ENCODE data around the gene MEOX1.

Gene MEOX1

GRCh38 chr17:43625606-43626005 is 36.1 kb downstream of the MEOX1 start:
- TF ChIP-seq FOXP2 (optimal IDR thresholded peaks at IDR 0.05; ENCODE audit: borderline replicate concordance, extremely low read depth, extremely low read length, insufficient read depth) = no peak
- TF ChIP-seq TAF1 (IDR thresholded peaks at IDR 0.05; ENCODE audit: borderline replicate concordance, insufficient read depth, low read length) = no peak
- no peak for TF ChIP-seq REST (IDR thresholded peaks at IDR 0.05; ENCODE audit: insufficient read depth in 1 of 2, low read depth in 2 of 2, low read length in 2 of 2)
- TF ChIP-seq POLR2AphosphoS5 (IDR thresholded peaks at IDR 0.05; ENCODE audit: low read depth, low read length) = no peak
- no peak for TF ChIP-seq SIN3A (IDR thresholded peaks at IDR 0.05; ENCODE audit: borderline replicate concordance, insufficient read depth, low read length)

GRCh38 chr17:43620581-43620980 is 41.1 kb downstream of the MEOX1 start:
- no peak for TF ChIP-seq SIN3A (IDR thresholded peaks at IDR 0.05; ENCODE audit: borderline replicate concordance, insufficient read depth, low read length)
- TF ChIP-seq REST (IDR thresholded peaks at IDR 0.05; ENCODE audit: insufficient read depth in 1 of 2, low read depth in 2 of 2, low read length in 2 of 2) = no peak
- no peak for TF ChIP-seq POLR2AphosphoS5 (IDR thresholded peaks at IDR 0.05; ENCODE audit: low read depth, low read length)
- TF ChIP-seq FOXP2 (optimal IDR thresholded peaks at IDR 0.05; ENCODE audit: borderline replicate concordance, extremely low read depth, extremely low read length, insufficient read depth) = no peak
- no peak for TF ChIP-seq TAF1 (IDR thresholded peaks at IDR 0.05; ENCODE audit: borderline replicate concordance, insufficient read depth, low read length)

GRCh38 chr17:43620147-43620546 is 41.6 kb downstream of the MEOX1 start:
- TF ChIP-seq FOXP2 (optimal IDR thresholded peaks at IDR 0.05; ENCODE audit: borderline replicate concordance, extremely low read depth, extremely low read length, insufficient read depth) = no peak
- TF ChIP-seq POLR2AphosphoS5 (IDR thresholded peaks at IDR 0.05; ENCODE audit: low read depth, low read length) = no peak
- no peak for TF ChIP-seq SIN3A (IDR thresholded peaks at IDR 0.05; ENCODE audit: borderline replicate concordance, insufficient read depth, low read length)
- TF ChIP-seq REST (IDR thresholded peaks at IDR 0.05; ENCODE audit: insufficient read depth in 1 of 2, low read depth in 2 of 2, low read length in 2 of 2) = no peak

GRCh38 chr17:43619705-43620104 is 42.0 kb downstream of the MEOX1 start:
- no peak for TF ChIP-seq POLR2AphosphoS5 (IDR thresholded peaks at IDR 0.05; ENCODE audit: low read depth, low read length)
- TF ChIP-seq REST (IDR thresholded peaks at IDR 0.05; ENCODE audit: insufficient read depth in 1 of 2, low read depth in 2 of 2, low read length in 2 of 2) = no peak
- no peak for TF ChIP-seq TAF1 (IDR thresholded peaks at IDR 0.05; ENCODE audit: borderline replicate concordance, insufficient read depth, low read length)
- no peak for TF ChIP-seq FOXP2 (optimal IDR thresholded peaks at IDR 0.05; ENCODE audit: borderline replicate concordance, extremely low read depth, extremely low read length, insufficient read depth)
- no peak for TF ChIP-seq SIN3A (IDR thresholded peaks at IDR 0.05; ENCODE audit: borderline replicate concordance, insufficient read depth, low read length)

- no peak for TF ChIP-seq POLR2AphosphoS5 (IDR thresholded peaks at IDR 0.05; ENCODE audit: low read depth, low read length)
- no peak for TF ChIP-seq FOXP2 (optimal IDR thresholded peaks at IDR 0.05; ENCODE audit: borderline replicate concordance, extremely low read depth, extremely low read length, insufficient read depth)
Measured at GRCh38 chr17:43618276-43618675, 43.4 kb downstream of the MEOX1 start.
